SK-N-MC (cell line): ENCODE data around the gene GANAB.

Source experiments
- EZH2 ChIP-seq: fragments of 200-600 bp; sonication (generic); IDR thresholded peaks from one replicate; pipeline ENCODE4 v1.6.1; 2017; ENCODE audit warnings: antibody characterized with exemption
- FOXP2 ChIP-seq: optimal IDR thresholded peaks from 2 replicates; pipeline ENCODE3; 2011; ENCODE audit warnings: mild to moderate bottlenecking, moderate library complexity; ENCODE audit not compliant: insufficient read depth; ENCODE audit errors: extremely low read length, control extremely low read depth
- POLR2AphosphoS5 ChIP-seq: IDR thresholded peaks from 2 replicates; pipeline ENCODE4 v1.6.1; 2012; ENCODE audit warnings: mild to moderate bottlenecking, low read depth, low read length, borderline replicate concordance

DNA sequence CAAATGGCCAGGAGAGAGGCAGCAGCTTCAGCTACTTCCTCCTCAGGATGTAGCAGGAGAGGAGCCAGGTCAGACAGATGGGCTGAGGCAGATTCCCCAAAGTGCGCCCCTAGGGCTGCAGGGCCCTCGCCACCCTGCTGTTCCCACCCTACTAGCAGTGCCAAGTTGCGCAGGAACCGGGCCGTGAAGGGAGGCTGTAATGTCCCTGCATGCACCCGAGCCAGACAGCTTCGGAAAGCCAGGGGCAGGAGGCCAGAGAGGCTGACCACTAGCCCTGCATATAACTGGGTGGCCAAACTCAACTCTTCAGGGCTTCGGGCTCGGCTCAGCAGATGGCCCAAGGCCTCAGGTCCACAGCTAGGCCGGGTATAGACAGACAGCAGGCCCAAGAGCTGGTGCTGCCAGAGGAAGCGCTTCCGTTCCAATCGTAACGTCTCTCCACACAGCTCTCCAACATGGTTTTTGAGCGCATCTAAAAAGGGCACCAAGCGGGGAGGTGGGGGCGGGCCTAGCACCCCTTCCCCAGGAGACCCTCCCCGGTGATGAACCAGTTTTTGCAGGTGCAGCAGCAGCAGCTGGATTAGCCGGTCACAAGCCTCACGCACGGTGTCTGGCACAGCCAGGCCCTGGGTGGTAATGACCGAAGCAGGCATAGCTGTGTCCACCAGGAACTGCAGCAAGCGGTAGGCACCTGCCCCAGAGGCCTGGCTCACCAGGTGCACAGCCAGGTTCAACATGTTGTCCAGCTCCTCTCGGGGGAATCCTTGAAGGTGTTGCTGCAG lies 2.0 kb upstream of the GANAB start:
- TF ChIP-seq EZH2: no peak
- TF ChIP-seq POLR2AphosphoS5: no peak; the same call in 1 of the 2 replicates
- no peak for TF ChIP-seq FOXP2
